Glomerular endothelial cell (primary cell): ENCODE results near the gene MAS1. TPM values are rescaled to one million over a fixed set of nuclear protein-coding genes. Genes with fewer than 3 reads are reported as not detected.
A peak's percentile ranks its signal among the peaks of the same experiment; 100 is the strongest.
"Not testable (repeated sequence)": the region's sequence is repeated elsewhere in the genome, so short reads cannot be mapped to it uniquely, and the experiment has no call there.

Source experiments
- DNase-seq: peaks from one replicate; pipeline ENCODE4 v3.0.0-alpha.2; 2011; ENCODE audit warnings: low read depth, low spot score; ENCODE audit errors: extremely low read depth
- total RNA-seq: library from RNA; depleted of rRNA; stranded (reverse); fragments of >200 nt; gene quantifications from 2 replicates; pipeline ENCODE4 v1.2.3, GENCODE V29; 2015

The MAS1 gene
- not detected in 2 replicates for total RNA-seq

GRCh38 chr6:159890792-159891191, at the start of gene MAS1:
MAS1 (plus strand) TSS chr6:159890988; CDS start chr6:159906956, 15,968 bp downstream.
- DNase-seq: no peak

GRCh38 chr6:159842035-159842434, 48.8 kb upstream of the MAS1 start:
- DNase-seq: no peak

GRCh38 chr6:159844737-159845645, 45.8 kb upstream of the MAS1 start:
- no peak for DNase-seq

DNA sequence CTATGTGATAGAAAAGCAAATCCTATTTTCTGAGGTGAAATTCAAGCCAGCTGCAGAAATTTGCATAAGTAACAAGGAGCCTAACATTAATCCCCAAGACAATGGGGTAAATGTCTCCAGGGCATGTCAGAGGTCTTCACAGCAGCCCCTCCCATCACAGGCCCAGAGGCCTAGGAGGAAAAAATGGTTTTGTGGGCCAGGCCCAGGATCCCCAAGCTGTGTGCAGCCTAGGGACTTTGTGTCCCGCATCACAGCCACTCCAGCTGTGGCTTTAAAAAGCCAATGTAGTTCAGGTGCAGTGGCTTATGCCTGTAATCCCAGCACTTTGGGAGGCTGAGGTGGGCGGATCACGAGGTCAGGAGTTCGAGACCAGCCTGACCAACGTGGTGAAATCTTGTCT, 42.2 kb upstream of the MAS1 start:
- DNase-seq: not testable (repeated sequence)

GRCh38 chr6:159849851-159850250, 40.9 kb upstream of the MAS1 start:
- not testable (repeated sequence) for DNase-seq

- no peak for DNase-seq
Observed at GRCh38 chr6:159852877-159853276, 37.9 kb upstream of the MAS1 start.

DNA sequence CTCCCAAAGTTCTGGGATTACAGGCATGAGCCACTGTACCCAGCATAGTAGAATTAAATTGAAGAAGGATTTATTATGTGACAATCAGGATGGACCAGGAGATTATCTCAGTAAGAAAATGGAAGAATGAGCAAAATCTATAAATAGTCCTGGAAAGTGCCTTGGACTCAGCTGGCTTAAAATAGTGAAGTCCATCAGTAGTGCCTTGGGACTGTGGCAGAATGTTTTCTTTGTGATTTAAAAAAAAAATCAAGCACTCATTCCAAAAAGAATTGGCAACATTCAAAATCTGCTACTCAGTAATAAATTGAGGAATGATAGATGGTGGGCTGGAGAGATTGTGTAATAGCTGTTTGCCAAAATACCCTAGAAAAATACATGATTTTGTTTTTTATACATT, 37.0 kb upstream of the MAS1 start:
- no peak for DNase-seq

GRCh38 chr6:159854959-159855358, 35.8 kb upstream of the MAS1 start:
- no peak for DNase-seq

GRCh38 chr6:159858259-159858658, 32.5 kb upstream of the MAS1 start:
- DNase-seq: no peak

- no peak for DNase-seq
Observed at GRCh38 chr6:159860482-159860881, 30.3 kb upstream of the MAS1 start.

GRCh38 chr6:159862103-159862502, 28.7 kb upstream of the MAS1 start:
- no peak for DNase-seq

DNA sequence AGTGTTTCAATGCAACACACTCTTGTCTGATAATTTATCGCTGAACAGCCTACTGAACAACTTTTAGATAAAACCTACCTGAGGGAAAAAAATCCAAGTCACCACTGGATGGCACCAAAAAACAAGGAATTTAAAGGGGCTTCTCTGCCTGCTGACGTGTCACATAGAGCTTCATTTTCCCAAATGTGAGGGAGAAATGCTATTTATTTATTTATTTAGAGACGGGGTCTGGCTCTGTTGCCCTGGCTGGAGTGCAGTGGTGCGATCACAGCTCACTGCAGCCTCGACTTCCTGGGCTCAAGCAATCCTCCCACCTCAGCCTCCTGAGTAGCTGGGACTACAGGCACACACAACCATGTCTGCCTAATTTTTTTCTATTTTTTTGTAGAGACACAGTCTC, 27.4 kb upstream of the MAS1 start:
- peak; percentile 48 for DNase-seq

DNA sequence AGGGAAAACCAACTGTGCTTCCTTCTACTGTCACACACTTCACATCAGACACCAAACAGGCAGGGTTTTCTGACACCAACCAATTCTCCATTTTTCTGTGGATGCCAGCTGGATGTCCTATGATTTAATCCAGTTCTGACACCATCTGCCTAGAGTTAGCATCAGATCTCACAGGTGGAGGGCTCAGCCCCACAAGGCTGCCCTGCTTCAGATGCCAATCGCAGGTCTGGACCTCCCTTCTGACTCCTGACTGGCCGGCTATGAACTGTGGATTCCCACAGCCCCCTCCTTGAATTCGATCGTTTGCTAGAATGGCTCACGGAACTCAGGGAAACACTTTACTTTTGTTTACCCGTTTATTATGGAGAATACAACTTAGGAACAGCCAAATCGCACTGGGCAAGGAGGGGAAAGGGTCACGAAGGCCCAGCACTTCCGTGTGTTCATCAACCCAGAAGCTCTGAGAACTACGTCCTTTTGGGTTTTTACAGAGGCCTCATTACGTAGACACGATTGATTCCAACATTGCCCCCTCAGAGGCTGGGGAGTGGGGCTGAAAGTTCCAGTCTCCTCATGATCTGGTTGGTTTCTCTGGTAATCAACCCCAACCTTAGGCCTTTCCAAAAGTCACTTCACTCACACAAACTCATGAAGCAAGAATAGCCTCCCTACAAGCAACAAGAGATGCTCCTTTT, 25.4 kb upstream of the MAS1 start:
- no peak for DNase-seq

DNA sequence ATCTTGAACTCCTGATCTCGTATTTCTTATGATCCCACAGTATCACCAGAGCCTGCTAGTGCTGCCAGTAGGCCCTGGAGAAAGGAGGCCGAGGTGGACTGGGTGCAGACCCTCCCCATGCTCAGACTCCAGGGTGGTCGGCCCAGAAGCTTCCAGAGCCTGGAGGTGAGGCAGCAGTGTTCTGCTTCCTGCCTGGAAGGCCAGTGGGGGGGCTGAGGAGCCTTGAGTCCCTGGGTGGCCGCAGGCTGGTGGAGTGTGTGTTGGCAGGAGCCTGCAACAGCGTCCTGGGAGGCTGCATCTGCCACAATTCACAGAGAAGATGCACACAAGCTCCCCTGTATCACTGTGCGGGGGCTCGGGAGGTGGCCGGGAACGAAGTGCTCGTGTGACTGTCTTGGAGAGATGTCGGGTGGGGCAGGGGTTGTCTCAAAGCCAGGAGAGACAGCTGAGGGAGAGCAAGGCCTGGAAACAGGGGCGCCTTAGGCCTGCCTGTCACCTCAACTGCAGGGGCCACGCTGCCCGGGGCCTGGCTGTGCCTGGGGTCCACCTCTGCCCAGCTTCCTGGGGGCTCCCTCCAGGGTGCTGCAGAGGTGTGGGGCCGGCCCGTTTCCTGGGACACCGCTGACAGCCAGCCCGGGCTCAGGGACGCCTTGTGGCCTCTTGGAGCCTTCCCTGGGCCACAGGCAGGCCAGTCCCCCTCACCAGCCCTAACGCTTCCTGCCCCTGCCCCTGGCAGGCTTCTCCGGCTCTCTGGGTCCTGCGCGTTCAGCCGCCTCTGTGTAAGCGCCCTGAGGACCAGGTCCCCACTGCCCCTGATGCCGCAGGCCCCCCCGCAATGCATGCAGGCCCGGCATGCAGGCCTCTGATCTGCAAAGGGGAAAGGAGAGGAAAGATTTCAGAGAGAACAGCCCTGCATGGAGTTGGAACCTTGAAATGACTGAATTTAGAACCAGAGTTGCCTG, 24.2 kb upstream of the MAS1 start:
- DNase-seq: no peak

- no peak for DNase-seq
Observed at GRCh38 chr6:159871241-159871640, 19.5 kb upstream of the MAS1 start.

GRCh38 chr6:159871906-159872305, 18.9 kb upstream of the MAS1 start:
- no peak for DNase-seq

- no peak for DNase-seq
Observed at GRCh38 chr6:159874435-159874834, 16.4 kb upstream of the MAS1 start.

GRCh38 chr6:159875194-159875593, 15.6 kb upstream of the MAS1 start:
- no peak for DNase-seq

GRCh38 chr6:159876242-159876641, 14.5 kb upstream of the MAS1 start:
- DNase-seq: no peak

DNA sequence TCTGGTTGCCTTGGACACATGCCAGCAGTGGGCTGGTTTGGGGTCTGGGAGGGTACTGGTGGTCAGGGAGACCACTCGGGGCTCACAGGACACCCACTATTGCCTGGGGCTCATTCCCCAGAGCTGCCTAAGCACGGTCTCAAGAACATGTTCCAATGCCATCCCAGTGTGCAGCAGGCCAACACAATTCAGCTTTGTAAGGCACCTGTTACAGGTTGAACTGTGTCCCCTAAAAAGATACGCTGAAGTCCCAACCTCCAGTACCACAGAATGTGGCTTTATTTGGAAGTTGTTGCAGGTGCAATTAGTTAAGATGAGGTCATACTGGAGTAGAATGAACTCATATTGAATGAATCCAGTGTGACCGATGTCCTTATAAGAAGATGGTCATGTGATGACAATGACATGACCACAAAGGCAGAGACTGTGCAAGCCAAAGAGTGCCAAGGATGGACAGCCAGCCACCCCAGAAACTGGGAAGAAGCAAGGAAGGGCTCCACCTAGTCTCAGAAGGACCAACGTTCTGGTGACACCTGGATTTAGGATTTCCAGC, 13.5 kb upstream of the MAS1 start:
- no peak for DNase-seq

- no peak for DNase-seq
Observed at GRCh38 chr6:159878341-159878740, 12.4 kb upstream of the MAS1 start.
